ENCODE data around the gene ACVR1B. TPM values are rescaled to one million over a fixed set of nuclear protein-coding genes. Genes with fewer than 3 reads are reported as not detected.

Gene ACVR1B
- total and polyA plus RNA-seq, 2 experiments from 2014 or later: 2.4 to 7.5 TPM

DNA sequence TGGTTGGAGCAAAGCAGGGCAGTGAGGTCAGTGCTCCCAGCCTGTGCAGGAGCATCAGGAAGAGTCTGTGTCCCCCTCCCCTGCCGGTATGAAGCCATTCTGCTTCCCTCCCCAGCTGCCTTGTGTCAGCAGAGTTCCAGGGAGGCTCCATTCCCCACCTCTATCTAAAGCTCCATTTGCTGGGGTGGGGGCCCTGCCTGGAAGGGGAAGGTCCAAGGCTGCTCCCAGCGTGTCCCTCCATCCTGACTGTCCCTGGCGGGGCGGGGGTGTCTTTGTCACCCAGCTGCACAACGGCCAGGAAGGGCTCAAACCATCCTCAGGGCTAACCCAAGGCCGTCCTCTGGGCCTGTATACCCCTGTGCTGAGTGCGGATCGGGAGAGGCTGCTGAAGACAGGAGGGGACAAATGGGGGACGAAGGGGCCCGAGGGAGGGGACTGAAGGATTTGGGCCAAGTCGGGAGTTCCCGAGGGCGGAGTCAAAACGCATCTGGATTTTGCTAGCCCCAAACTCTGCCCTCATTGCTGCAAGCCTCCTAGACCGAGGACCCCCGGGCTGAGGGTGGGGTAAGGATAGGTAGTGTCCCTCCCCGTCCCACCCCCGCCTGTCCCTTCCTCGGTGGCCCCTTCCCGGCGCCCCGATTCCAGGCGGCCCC is 44.9 kb upstream of the ACVR1B start:
- peak overlapping the region; percentile 67 for H3K4me3 Mint-ChIP-seq
- ATAC-seq: peak; percentile 37
- Histone ChIP-seq H3K36me3 (ENCODE audit: insufficient read depth) (no peaks in the 10 kb centered on the region), H4K20me1 (replicated peaks; ENCODE audit: insufficient read depth) (no peaks in the 10 kb centered on the region; the same call in 1 of the 2 replicates), H3K4me1 (ENCODE audit: insufficient read depth) (peaks cover 15% of the 10 kb centered on the region), H3K79me2 (replicated peaks; ENCODE audit: insufficient read depth) (no peaks in the 10 kb centered on the region), H2AFZ (peak overlapping the region; percentile 97), H3K4me3 (peak overlapping the region; percentile 77), H3K9me2 (ENCODE audit: insufficient read depth) (no peaks in the 10 kb centered on the region), H3K27me3 (ENCODE audit: insufficient read depth) (peaks cover 65% of the 10 kb centered on the region), H3F3A (replicated peaks; ENCODE audit: low read depth) (peaks cover 7% of the 10 kb centered on the region), H3K4me2 (peak overlapping the region; percentile 98), H3K27ac (ENCODE audit: low read depth) (no peak overlapping the region)
- peaks cover 28% of the 10 kb centered on the region for H3K27me3 Mint-ChIP-seq (ENCODE audit: insufficient read depth, low read depth, poor library complexity)
- H3K36me3 Mint-ChIP-seq (ENCODE audit: low read depth): no peaks in the 10 kb centered on the region
- no peak overlapping the region for H3K27ac Mint-ChIP-seq
- TF ChIP-seq JUNB (IDR thresholded peaks at IDR 0.05; ENCODE audit: unreplicated experiment) (no peak), CREB1 (CRISPR knock-in tag; IDR thresholded peaks at IDR 0.05; ENCODE audit: low read depth) (no peak), EZH2phosphoT487 (IDR thresholded peaks at IDR 0.05; ENCODE audit: unreplicated experiment) (no peak), REST (IDR thresholded peaks at IDR 0.05; ENCODE audit: unreplicated experiment) (no peak), ZNF114 (CRISPR knock-in tag; IDR thresholded peaks at IDR 0.05) (no peak), EZH2 (IDR thresholded peaks at IDR 0.05; ENCODE audit: low read depth, unreplicated experiment) (no peak), ZNF331 (CRISPR knock-in tag; IDR thresholded peaks at IDR 0.05; ENCODE audit: low read depth) (no peak), STAT1 (IDR thresholded peaks at IDR 0.05; ENCODE audit: unreplicated experiment) (no peak)
- TF ChIP-seq, protein P1, sequence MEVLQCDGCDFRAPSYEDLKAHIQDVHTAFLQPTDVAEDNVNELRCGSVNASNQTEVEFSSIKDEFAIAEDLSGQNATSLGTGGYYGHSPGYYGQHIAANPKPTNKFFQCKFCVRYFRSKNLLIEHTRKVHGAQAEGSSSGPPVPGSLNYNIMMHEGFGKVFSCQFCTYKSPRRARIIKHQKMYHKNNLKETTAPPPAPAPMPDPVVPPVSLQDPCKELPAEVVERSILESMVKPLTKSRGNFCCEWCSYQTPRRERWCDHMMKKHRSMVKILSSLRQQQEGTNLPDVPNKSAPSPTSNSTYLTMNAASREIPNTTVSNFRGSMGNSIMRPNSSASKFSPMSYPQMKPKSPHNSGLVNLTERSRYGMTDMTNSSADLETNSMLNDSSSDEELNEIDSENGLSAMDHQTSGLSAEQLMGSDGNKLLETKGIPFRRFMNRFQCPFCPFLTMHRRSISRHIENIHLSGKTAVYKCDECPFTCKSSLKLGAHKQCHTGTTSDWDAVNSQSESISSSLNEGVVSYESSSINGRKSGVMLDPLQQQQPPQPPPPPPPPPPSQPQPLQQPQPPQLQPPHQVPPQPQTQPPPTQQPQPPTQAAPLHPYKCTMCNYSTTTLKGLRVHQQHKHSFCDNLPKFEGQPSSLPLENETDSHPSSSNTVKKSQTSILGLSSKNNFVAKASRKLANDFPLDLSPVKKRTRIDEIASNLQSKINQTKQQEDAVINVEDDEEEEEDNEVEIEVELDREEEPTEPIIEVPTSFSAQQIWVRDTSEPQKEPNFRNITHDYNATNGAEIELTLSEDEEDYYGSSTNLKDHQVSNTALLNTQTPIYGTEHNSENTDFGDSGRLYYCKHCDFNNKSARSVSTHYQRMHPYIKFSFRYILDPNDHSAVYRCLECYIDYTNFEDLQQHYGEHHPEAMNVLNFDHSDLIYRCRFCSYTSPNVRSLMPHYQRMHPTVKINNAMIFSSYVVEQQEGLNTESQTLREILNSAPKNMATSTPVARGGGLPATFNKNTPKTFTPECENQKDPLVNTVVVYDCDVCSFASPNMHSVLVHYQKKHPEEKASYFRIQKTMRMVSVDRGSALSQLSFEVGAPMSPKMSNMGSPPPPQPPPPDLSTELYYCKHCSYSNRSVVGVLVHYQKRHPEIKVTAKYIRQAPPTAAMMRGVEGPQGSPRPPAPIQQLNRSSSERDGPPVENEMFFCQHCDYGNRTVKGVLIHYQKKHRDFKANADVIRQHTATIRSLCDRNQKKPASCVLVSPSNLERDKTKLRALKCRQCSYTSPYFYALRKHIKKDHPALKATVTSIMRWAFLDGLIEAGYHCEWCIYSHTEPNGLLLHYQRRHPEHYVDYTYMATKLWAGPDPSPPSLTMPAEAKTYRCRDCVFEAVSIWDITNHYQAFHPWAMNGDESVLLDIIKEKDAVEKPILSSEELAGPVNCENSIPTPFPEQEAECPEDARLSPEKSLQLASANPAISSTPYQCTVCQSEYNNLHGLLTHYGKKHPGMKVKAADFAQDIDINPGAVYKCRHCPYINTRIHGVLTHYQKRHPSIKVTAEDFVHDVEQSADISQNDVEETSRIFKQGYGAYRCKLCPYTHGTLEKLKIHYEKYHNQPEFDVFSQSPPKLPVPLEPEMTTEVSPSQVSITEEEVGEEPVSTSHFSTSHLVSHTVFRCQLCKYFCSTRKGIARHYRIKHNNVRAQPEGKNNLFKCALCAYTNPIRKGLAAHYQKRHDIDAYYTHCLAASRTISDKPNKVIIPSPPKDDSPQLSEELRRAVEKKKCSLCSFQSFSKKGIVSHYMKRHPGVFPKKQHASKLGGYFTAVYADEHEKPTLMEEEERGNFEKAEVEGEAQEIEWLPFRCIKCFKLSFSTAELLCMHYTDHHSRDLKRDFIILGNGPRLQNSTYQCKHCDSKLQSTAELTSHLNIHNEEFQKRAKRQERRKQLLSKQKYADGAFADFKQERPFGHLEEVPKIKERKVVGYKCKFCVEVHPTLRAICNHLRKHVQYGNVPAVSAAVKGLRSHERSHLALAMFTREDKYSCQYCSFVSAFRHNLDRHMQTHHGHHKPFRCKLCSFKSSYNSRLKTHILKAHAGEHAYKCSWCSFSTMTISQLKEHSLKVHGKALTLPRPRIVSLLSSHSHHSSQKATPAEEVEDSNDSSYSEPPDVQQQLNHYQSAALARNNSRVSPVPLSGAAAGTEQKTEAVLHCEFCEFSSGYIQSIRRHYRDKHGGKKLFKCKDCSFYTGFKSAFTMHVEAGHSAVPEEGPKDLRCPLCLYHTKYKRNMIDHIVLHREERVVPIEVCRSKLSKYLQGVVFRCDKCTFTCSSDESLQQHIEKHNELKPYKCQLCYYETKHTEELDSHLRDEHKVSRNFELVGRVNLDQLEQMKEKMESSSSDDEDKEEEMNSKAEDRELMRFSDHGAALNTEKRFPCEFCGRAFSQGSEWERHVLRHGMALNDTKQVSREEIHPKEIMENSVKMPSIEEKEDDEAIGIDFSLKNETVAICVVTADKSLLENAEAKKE (CRISPR knock-in tag; IDR thresholded peaks at IDR 0.05): no peak
- peak; percentile 43 for DNase-seq (ENCODE audit: low spot score)
- H3K9me3 Mint-ChIP-seq: no peaks in the 10 kb centered on the region
- peaks cover 14% of the 10 kb centered on the region for H3K4me1 Mint-ChIP-seq

Measured in GM23338 (cell line).